T-helper 1 cell treated with Interleukin-12 subunit alpha and Interleukin-12 subunit beta and Interleukin-4 antibody, amounts not matched to agents 30 ng/mL and 1 ng/mL, for 36 hours (primary cell): ENCODE data around the gene SLC35F1. TPM values are rescaled to one million over a fixed set of nuclear protein-coding genes. Genes with fewer than 3 reads are reported as not detected.

Experiments
- intact Hi-C: fragments of 100-400 bp; cut with micrococcal nuclease; formaldehyde crosslinking; loops from one replicate; pipeline ENCODE4 v1.15.1; 2024
- total RNA-seq: library from RNA; stranded (reverse); gene quantifications from 2 replicates; pipeline ENCODE4 v1.2.3, GENCODE V29; 2022

The SLC35F1 gene
- total RNA-seq, 1 donor from 2014 or later, result not detected

GRCh38 chr6:118122161-118122725 lies 215.2 kb downstream of the SLC35F1 start:
- intact Hi-C loops, result no loop called here

DNA sequence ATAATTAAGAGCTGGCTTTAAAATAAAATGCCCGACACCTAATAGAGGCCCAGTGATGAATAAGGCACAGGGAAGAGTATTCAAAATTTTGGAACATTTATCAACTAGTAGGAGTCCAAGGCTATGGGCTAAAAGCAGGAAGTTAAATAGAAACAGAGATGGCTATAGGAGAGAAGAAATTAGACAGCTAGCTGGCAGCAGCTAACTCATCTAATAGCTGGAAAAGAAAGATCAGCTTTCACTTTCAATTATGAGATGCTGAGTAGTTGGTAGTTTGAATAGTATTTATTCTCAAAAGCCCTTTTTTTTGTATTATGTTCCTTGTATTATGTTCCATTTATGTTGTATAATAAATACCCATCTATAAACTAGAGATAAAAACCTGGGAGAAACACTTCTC lies 215.7 kb downstream of the SLC35F1 start:
- intact Hi-C loops, result no loop called here

- intact Hi-C loops, result no loop called here
Measured at GRCh38 chr6:118123503-118124037, 216.5 kb downstream of the SLC35F1 start.

DNA sequence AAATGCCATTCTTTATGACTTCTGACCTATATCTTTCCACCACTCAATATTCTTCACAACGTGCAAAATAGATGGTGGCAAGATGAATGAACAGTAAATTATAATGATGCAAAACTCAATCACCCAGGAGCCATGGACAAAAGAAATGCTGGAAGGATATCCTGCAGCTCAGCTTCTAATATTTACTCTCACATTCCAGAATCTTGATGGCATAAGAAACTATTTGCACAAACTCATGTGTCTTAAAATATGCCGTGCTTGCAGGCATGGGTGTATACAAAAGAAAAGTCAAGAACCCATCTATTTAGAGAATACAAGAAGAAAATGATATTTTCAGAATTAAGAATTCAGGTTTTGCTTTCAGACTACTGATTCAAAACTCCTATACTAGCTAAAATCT lies 217.8 kb downstream of the SLC35F1 start:
- intact Hi-C loops, result no loop called here

GRCh38 chr6:118128755-118129154 lies 221.7 kb downstream of the SLC35F1 start:
- intact Hi-C loops, result no loop called here

- intact Hi-C loops, result no loop called here
Measured at GRCh38 chr6:118134206-118134605, 227.1 kb downstream of the SLC35F1 start.

- intact Hi-C loops, result no loop called here
Measured at GRCh38 chr6:118134736-118135135, 227.7 kb downstream of the SLC35F1 start.

DNA sequence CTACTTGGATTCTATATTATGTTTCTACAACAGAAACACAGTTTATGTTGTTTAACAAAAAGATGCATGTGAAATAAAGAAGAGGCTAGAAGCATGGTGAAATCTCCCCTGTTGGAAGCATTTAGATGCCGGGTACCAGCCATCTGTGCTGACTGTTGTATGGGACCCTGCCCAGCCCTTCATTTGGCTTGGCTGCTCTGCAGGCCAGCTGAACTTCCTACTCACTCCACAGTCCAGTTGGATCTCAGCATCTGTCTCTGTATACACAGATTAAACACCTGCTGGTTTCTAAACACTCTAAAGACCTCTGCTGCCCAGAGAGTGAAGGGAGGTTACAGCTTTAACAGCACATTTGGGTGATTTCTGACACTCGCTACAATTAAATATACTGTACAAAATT lies 228.3 kb downstream of the SLC35F1 start:
- intact Hi-C loops, result no loop called here

DNA sequence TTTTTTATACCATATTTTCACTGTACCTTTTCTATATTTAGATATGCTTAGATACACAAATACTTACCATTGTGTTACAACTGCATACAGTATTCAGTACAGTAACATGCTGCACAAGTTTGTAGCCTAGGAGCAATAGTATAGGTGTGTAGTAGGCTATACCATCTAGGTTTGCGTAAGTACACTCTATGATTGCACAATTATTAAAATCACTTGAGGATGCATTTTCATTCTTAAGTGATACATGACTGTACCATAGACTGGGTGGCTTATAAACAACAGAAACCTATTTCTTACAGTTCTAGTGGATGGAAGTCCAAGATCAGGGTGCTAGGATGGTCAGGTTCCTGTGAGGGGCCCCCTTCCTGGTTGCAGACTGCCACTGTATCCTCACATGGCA lies 234.1 kb downstream of the SLC35F1 start:
- intact Hi-C loops, result no loop called here

GRCh38 chr6:118146584-118146983 lies 239.5 kb downstream of the SLC35F1 start:
- intact Hi-C loops, result no loop called here

DNA sequence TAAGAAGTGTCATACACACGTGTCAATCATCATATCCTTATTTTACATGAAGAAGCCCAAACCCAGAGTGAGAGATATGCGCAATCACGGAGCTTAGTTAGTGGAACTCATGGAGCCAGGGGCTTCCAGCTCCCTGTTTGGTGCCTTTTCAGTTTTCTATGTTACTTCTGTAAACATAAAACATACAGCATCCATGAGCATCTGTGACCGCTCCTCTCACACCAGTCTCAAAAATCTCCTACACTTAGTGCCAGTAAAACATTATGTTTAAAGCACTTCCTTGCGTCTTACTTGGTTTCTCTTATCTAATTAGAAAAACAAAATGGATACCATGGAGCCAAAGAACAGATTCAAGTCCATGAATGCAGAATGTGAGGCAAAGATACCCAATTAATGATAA lies 240.4 kb downstream of the SLC35F1 start:
- intact Hi-C loops, result no loop called here

DNA sequence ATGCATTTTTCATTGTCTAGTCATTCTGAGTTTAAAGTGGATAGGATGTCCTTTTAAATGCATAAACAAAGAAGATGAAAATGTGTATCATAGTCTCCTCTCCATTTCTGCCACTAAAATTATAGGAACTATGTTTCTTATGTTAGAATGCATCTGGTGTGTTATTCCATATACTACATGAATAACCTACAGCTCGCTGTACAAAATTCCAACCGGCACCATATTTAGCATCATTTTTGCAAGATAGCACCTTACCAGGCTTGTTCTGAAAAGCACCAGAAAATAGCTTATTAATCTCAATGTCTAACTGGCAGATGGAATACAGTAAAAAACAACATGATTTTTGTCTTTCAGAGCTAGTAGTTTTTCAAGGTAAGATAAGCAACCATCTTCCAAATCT lies 241.5 kb downstream of the SLC35F1 start:
- intact Hi-C loops, result no loop called here

GRCh38 chr6:118152524-118152923 lies 245.5 kb downstream of the SLC35F1 start:
- intact Hi-C loops, result no loop called here

DNA sequence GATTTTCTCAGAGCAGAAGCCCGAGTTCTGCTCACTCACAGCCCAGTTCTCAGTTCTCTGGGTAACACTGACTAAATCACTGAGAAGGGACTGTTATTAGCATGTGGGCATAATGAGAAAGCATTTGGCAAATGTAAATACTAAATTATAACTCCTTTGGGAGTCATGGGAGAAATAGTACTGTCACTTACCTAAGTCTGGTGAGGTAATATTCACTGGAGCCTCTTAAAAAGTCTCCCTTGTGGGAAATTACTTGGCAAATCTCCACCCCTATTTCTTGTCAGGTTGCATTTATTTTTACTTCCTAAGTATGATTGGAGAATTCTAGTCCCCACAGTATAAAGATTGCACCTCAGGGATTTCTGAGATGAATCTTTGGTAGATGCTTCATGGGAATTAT lies 254.3 kb downstream of the SLC35F1 start:
- intact Hi-C loops, result no loop called here

DNA sequence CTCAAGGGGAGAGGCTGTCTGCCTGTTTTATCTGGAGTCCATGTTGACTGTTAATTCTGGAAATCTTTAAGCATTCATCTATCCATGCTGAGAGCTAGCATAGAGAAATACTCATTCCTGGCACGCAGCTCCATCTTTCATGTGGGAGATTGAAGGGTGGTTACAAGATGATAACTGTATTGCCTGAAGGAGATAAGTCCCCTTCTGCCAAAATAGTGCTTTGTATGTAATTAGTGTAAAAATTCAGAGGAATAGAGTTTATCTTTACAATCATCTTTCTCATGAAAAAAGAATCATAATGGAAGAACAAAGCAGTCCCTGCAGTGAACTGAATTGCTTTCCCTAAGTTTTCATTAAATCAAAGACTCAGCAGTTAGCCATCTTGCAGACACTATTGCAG lies 256.5 kb downstream of the SLC35F1 start:
- intact Hi-C loops, result no loop called here

DNA sequence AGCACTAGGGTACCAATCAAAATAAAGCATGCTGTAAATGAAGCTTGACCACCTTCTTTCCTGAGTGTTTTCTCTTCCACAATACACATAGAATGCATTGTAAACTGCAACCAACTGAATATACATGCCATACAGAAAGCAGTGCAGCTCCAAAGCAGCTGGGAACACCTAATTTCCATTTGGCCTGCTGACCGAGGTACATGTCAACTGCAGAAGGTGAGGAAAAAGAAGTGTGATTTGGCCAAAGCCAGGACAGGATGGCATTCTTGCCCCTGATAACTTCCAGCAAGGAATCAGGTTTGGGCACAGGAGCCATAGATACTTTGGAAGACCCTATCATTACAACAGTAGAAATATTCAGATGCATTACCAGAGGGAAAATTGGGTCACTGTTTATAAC lies 258.4 kb downstream of the SLC35F1 start:
- intact Hi-C loops, result no loop called here

- intact Hi-C loops, result no loop called here
Measured at GRCh38 chr6:118168421-118168820, 261.4 kb downstream of the SLC35F1 start.

GRCh38 chr6:118171852-118172251 lies 264.8 kb downstream of the SLC35F1 start:
- intact Hi-C loops, result no loop called here

- intact Hi-C loops, result no loop called here
Measured at GRCh38 chr6:118174071-118174470, 267.0 kb downstream of the SLC35F1 start.

- intact Hi-C loops, result no loop called here
Measured at GRCh38 chr6:118177720-118178119, 270.7 kb downstream of the SLC35F1 start.

GRCh38 chr6:118179048-118179447 lies 272.0 kb downstream of the SLC35F1 start:
- intact Hi-C loops, result no loop called here

DNA sequence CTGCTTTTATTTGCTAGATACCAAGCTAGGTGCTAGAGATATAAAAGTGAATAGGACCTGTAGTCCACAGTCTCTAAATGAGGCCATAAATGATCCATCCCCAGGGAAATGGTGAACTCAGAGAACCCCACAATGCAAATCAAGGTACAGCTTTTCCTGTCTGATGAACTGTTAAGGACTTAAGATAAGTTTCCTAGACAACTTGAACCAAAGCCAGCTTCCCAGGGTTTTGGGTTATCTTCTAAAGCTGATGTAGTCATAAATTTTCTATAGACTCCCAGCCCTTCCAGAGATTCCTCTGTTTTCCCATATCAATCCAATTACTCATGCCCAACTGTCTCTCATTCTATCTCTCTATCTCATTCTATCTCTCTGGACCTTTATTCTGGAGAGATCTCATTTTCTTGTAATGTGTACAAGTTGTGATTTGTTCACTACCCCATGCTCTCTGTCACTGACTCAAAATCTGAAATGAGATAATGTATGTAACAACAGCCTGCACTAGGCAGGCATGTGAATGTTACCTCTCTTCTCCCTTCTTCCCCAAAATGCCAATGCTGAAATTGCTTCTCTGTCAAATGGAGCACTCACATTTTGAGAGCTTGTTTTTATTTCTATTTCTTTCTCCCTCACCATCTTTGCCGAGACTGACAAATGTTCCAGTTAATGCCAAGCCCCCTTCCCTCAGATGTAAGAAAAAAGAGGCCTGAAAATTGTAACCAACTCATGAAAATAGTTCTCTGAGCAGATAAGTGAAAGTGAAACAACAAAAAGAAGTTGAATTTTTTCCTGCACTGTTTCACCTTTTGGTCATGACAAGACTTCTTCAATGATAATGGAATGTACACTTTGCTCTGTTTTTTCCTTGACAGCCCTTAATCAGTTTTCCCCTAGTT lies 279.9 kb downstream of the SLC35F1 start:
- intact Hi-C loops, result no loop called here
